GM19328 (cell line): Measurements from ENCODE around the gene SCIN.
"Not testable (repeated sequence)": the region's sequence is repeated elsewhere in the genome, so short reads cannot be mapped to it uniquely, and the experiment has no call there.

Experiments
- ATAC-seq: cut with Tn5 transposase; IDR thresholded peaks from one replicate; pipeline ENCODE4 v1.9.1; 2021; ENCODE audit warnings: mild to moderate bottlenecking, moderate library complexity; ENCODE audit not compliant: unreplicated experiment

SCIN gene

DNA sequence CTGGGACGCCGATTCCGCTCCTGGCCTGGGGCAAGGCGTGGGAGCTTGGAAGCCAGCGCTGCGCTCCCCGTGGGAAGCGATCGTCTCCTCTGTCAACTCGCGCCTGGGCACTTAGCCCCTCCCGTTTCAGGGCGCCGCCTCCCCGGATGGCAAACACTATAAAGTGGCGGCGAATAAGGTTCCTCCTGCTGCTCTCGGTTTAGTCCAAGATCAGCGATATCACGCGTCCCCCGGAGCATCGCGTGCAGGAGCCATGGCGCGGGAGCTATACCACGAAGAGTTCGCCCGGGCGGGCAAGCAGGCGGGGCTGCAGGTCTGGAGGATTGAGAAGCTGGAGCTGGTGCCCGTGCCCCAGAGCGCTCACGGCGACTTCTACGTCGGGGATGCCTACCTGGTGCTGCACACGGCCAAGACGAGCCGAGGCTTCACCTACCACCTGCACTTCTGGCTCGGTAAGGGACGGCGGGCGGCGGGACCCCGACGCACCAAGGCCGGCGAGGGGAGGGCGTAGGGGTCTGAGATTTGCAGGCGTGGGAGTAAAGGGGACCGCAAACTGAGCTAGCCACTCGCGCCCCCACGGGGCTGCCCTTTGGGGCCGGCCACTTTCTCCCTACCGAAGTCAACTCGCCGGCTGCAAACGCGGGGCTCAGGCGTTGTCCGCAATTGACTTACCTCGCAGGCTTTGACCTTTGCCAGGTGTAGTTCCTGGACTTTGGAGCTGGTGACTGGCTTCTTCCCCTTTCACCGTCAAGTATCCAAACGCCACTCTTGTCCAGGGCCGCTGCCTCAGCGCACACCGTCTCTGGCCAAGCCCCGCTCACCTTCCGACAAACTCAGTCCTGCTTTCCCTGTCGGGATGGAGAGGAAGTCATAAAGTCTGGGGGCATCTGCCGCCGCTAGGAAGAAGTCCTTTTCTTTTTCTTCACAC lies at the start of gene SCIN:
TSS of gene SCIN (plus strand) at position 187 of the 928 bp plus-strand sequence. CDS start at position 254, 67 bp downstream.
- no peak for ATAC-seq

DNA sequence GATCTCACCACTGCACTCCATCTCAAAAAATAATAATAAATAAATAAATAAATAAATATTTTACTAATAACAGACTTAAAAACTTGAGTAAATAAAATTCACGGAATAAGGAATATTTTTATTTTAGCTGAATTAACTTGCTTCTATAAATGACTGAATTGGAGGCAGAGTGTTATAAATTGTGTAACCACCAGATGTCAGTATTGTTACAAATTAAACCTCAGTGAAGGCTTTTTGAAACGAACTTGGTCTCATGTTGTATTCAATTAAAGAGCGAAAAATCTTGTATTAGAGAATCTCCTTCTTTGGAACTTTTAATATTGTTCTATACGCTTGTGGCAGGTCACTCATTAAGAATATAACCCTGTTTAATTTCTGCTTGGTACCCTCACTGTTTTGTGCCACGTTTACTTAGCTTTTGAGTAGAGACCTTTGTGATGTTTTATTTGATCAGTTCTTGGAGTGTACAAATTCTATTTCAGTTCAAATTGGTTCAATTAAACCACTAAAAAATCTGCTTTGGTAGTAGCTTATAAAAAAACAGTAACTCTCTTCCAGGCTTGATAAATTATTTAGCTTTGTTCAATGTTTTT lies 45.6 kb upstream of the SCIN start:
- no peak for ATAC-seq

GRCh38 chr7:12526693-12527092 lies 43.8 kb upstream of the SCIN start:
- ATAC-seq = not testable (repeated sequence)

- ATAC-seq = not testable (repeated sequence)
Observed at GRCh38 chr7:12527670-12528069, 42.9 kb upstream of the SCIN start.

GRCh38 chr7:12529971-12530710 lies 40.4 kb upstream of the SCIN start:
- ATAC-seq = no peak

- ATAC-seq = no peak
Observed at GRCh38 chr7:12531784-12532183, 38.7 kb upstream of the SCIN start.

DNA sequence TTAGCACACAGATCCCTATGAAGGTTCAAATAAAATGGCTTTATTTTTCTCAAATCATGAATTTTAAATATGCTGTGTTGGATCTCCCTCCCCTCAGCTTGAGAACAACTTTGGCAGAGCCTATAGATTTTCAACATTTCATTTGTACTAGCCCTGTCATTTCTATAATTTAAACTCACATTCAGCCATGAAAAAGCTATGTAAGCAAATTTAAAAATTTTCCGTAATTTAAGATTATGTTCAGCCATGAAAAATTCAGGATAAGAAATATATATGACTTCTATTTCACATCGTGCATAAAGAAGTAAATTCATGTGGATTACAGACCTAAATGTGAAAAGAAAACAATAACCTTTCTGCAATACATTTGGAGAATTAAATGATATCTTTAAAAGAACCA lies 36.5 kb upstream of the SCIN start:
- ATAC-seq = no peak

DNA sequence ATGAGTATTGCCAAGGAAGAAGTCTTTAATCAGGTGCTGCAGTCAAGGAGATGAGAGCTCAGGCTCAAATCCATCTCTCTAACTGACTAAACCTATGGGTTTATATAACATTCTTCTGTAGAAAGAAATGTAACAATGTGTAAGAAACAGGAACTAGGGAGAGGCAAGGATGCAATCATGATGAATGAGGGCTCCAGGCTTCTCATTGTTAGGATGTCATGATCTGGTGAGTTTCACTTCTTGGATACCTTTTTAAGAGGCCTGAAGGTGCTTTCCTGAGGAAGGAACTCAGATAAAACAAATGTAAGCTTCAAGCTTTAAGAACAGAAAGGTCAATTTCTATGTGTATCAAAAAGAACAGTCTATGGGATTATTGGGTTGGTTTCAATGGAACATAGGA lies 30.8 kb upstream of the SCIN start:
- ATAC-seq = no peak

- no peak for ATAC-seq
Observed at GRCh38 chr7:12540850-12541249, 29.7 kb upstream of the SCIN start.

DNA sequence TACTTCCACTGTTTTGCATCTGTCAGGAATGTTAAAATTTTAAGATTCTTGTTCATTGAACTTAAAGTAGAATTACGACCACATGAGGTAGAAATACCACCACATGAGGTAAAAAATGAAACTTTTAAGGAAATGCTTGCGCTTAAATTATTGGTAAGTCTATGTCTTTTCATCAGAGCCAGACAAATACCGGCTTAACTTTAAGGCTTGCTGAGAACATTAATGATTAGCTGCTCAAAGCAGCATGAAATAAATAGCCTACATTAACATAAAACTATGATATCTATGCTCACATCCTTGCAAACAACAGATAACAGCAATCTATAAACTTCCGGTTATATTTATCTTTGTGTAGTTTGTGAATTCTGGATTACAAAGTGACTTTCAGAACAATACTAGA lies 26.9 kb upstream of the SCIN start:
- no peak for ATAC-seq

GRCh38 chr7:12549106-12549505 lies 21.4 kb upstream of the SCIN start:
- no peak for ATAC-seq

- no peak for ATAC-seq
Observed at GRCh38 chr7:12550956-12551355, 19.6 kb upstream of the SCIN start.

- no peak for ATAC-seq
Observed at GRCh38 chr7:12552876-12553275, 17.6 kb upstream of the SCIN start.

DNA sequence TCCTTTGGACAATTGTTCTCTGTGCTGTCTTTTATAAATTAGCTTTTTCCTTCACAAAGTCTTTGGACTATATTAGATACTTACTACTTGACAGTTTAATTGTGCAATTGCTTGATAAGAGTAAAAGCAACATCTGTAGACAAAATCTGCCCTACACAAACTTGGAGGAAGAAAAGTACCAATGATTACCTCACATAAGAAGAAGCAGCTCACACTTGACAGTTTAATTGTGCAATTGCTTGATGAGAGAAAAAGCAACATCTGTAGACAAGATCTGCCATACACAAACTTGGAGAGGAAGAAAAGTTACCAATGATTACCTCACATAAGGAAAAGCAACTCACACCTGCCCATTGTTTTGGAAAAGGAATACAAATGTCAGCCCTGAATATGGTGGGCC lies 17.1 kb upstream of the SCIN start:
- no peak for ATAC-seq

- ATAC-seq = no peak
Observed at GRCh38 chr7:12554351-12554750, 16.2 kb upstream of the SCIN start.

GRCh38 chr7:12554872-12555271 lies 15.6 kb upstream of the SCIN start:
- ATAC-seq = no peak

DNA sequence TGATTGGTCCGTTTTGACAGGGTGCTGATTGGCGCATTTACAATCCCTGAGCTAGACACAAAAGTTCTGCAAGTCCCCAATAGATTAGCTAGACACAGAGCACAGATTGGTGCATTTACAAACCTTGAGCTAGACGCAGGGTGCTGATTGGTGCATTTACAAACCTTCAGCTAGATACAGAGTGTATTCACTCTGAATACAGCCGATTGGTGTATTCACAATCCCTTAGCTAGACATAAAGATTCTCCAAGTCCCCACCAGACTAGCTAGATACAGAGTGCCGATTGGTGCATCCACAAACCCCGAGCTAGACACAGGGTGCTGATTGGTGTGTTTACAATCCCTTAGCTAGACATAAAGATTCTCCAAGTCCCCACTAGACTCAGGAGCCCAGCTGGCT lies 14.8 kb upstream of the SCIN start:
- ATAC-seq = not testable (repeated sequence)

- not testable (repeated sequence) for ATAC-seq
Observed at GRCh38 chr7:12556139-12556792, 14.3 kb upstream of the SCIN start.

DNA sequence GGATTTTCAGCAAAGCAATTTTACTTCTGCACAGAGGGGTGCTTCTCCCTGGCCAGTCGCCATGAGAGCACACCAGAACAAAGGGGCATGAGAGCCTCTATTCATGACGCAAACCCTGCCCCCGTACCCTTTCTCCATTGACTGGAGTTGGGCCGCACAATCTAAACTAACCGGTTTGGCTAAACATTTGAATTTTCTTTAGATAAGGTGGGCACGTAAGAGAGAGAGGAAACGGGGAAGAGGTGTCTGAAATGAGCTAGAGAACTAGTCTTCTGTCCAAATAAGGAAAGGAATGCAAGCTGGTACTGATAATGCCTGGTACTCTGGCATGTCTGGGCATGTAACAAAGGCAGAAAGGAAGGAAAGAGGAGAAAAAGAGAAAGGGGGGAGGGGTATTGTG lies 13.2 kb upstream of the SCIN start:
- no peak for ATAC-seq

- no peak for ATAC-seq
Observed at GRCh38 chr7:12564996-12565764, 5.3 kb upstream of the SCIN start.
